ENCODE results near the gene REM2.
"Not testable (repeated sequence)": the region's sequence is repeated elsewhere in the genome, so short reads cannot be mapped to it uniquely, and the experiment has no call there.

REM2 gene

DNA sequence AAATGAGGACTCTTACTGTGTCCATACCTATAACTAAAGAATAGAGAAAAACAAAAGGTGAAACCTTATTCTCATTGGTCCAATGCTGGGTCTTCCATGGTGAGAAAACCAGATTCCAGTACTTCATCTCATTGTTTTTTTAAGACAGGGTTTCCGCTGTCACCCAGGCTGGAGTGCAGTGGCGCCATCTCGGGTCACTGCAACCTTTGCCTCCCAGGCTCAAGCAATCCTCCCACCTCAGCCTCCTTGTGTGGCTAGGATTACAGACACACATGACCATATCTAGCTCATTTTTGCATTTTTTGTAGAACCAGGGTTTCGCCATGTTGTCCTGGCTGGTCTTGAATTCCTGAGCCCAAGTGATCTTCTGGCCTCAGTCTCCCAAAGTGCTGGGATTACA, 22.6 kb downstream of the REM2 start:
- H3K4me3 ChIP-seq (ENCODE audit: low read depth, low read length): no peak overlapping the region
- no peak for TF ChIP-seq CTCF (IDR thresholded peaks at IDR 0.05; ENCODE audit: borderline replicate concordance, insufficient read depth, low read depth, low read length)

GRCh38 chr14:22906073-22906472, 23.1 kb downstream of the REM2 start:
- no peak overlapping the region for H3K4me3 ChIP-seq (ENCODE audit: low read depth, low read length)
- no peak for TF ChIP-seq CTCF (IDR thresholded peaks at IDR 0.05; ENCODE audit: borderline replicate concordance, insufficient read depth, low read depth, low read length)

- no peak overlapping the region for H3K4me3 ChIP-seq (ENCODE audit: low read depth, low read length)
- TF ChIP-seq CTCF (IDR thresholded peaks at IDR 0.05; ENCODE audit: borderline replicate concordance, insufficient read depth, low read depth, low read length): no peak
Measured at GRCh38 chr14:22907429-22907828, 24.4 kb downstream of the REM2 start.

DNA sequence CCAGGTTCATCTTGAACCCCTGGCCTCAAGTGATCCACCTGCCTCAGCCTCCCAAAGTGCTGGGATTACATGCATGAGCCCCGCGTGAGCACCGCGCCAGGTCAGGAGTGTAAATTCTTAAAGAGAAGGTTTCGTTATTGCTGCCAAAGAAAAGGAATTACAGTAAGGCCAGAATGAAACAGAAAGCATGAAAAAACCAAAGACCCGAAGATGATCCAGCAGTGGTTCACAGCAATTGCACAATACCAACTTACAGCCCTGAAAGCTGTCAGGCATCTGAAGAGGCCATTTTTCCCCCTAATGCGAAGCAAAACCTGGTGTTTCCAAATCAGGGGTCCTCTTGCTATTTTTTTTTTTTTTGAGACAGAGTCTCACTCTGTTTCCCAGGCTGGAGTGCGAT, 25.6 kb downstream of the REM2 start:
- TF ChIP-seq CTCF (IDR thresholded peaks at IDR 0.05; ENCODE audit: borderline replicate concordance, insufficient read depth, low read depth, low read length): no peak
- H3K4me3 ChIP-seq (ENCODE audit: low read depth, low read length): no peak overlapping the region

DNA sequence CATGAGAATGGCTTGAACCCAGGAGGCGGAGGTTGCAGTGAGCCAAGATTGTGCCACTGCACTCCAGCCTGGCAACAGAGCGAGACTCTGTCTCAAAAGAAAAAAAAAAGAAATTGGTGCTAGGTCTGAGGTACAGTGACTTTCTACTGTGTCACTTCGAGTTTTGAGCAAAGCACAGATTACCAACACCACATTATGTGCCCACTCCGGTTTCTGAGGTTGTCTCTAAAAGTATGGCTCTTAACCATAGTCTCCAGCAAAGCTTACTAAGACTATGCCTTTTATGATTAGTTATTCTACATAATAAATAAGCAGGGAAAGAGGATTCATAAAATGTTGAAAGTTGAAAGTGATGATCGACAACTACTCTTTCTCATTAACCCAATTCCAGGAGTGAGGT, 27.9 kb downstream of the REM2 start:
- TF ChIP-seq CTCF (IDR thresholded peaks at IDR 0.05; ENCODE audit: borderline replicate concordance, insufficient read depth, low read depth, low read length): no peak
- no peak overlapping the region for H3K4me3 ChIP-seq (ENCODE audit: low read depth, low read length)

DNA sequence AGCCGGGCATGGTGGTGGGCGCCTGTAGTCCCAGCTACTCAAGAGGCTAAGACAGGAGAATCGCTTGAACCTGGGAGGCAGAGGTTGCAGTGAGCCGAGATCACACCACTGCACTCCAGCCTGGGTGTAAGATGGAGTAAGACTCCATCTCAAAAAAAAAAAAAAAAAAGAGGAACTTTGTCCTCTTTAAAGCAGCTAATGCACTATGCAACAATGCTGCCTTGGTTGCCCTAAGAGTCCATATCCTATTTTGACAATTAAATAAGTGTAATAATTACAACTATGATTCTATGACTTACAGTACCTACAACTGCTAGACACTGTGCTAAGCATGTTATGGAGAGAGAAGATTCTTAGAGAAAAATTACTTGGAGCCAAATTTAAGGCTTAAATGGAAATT, 31.8 kb downstream of the REM2 start:
- H3K4me3 ChIP-seq (ENCODE audit: low read depth, low read length): not testable (repeated sequence)

- no peak for TF ChIP-seq CTCF (IDR thresholded peaks at IDR 0.05; ENCODE audit: borderline replicate concordance, insufficient read depth, low read depth, low read length)
- no peak overlapping the region for H3K4me3 ChIP-seq (ENCODE audit: low read depth, low read length)
Measured at GRCh38 chr14:22915886-22916521, 33.0 kb downstream of the REM2 start.
